ENCODE results near the gene OVOL3. TPM values are rescaled to one million over a fixed set of nuclear protein-coding genes. Genes with fewer than 3 reads are reported as not detected.

OVOL3 gene
- total and polyA plus RNA-seq, 9 donors = 0.18 TPM; not detected in 8

GRCh38 chr19:36081894-36082293 lies 29.0 kb upstream of the OVOL3 start:
- Histone ChIP-seq H3K9me3 (replicated peaks; ENCODE audit: control insufficient read depth, low read depth, low read length) (no peaks in the 10 kb centered on the region), H3K27ac (ENCODE audit: low read length) (no peak overlapping the region), H3K27me3 (ENCODE audit: control insufficient read depth, insufficient read depth, low read length) (no peaks in the 10 kb centered on the region), H3K4me3 (ENCODE audit: low read length) (no peak overlapping the region), H3K4me1 (ENCODE audit: control insufficient read depth, insufficient read depth, low read length) (no peaks in the 10 kb centered on the region), H3K36me3 (ENCODE audit: control insufficient read depth, insufficient read depth, low read length) (peaks cover 37% of the 10 kb centered on the region)
- DNase-seq = no peak
- WGBS (ENCODE audit: insufficient coverage) = 89% methylated on average over 7 of the region's 7 CpGs

- Histone ChIP-seq H3K27ac (ENCODE audit: low read length) (no peak overlapping the region), H3K36me3 (ENCODE audit: control insufficient read depth, insufficient read depth, low read length) (peaks cover 40% of the 10 kb centered on the region), H3K4me1 (ENCODE audit: control insufficient read depth, insufficient read depth, low read length) (no peaks in the 10 kb centered on the region), H3K27me3 (ENCODE audit: control insufficient read depth, insufficient read depth, low read length) (no peaks in the 10 kb centered on the region), H3K9me3 (replicated peaks; ENCODE audit: control insufficient read depth, low read depth, low read length) (no peaks in the 10 kb centered on the region), H3K4me3 (ENCODE audit: low read length) (no peak overlapping the region)
- 92% methylated on average over 12 of the region's 13 CpGs for WGBS (ENCODE audit: insufficient coverage)
- DNase-seq = no peak
These were observed 28.0 kb upstream of the OVOL3 start for GRCh38 chr19:36082916-36083315.

DNA sequence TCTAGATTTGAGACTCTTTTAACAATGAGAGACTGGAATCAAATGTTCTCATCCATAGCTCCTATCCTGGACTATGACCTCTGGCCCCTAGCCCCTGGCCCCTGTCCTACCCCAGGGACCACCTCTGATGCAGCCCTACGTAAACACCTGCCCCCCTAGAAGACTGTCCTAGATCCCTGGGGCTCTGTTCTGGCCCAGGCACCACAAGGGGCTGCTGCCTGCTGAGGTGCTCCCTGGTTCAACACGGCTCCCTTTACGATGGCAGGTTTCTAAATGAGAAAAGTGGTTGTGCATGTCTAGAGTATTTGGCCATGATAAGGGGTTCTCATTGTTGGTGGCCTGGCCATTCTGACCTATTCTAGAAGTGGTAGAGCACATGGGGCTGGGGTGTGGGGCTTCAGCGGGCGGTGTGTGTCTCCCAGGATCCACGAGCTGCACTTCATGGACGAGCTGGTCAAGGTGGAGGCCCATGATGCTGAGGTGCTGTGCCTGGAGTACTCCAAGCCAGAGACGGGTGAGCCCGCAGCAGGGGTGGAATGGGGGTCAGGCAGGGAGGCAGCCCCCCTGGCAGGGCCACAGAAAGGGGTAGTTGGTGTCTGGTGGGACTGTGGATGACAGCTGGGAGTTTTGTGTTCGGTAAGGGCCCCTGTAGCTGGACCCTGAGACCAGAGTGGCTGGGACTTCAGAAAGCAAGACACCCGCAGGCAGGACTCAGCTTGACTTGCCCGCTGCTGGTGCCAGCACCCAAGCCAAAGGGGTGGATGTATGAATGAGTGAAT lies 26.5 kb upstream of the OVOL3 start:
- H3K36me3 ChIP-seq (ENCODE audit: control insufficient read depth, insufficient read depth, low read length) = peaks cover 53% of the 10 kb centered on the region
- no peak overlapping the region for H3K4me3 ChIP-seq (ENCODE audit: low read length)
- no peak overlapping the region for H3K27ac ChIP-seq (ENCODE audit: low read length)
- 86% methylated on average over 11 of the region's 12 CpGs for WGBS (ENCODE audit: insufficient coverage)
- DNase-seq = no peak
- no peaks in the 10 kb centered on the region for H3K27me3 ChIP-seq (ENCODE audit: control insufficient read depth, insufficient read depth, low read length)
- H3K9me3 ChIP-seq (replicated peaks; ENCODE audit: control insufficient read depth, low read depth, low read length) = no peaks in the 10 kb centered on the region
- no peaks in the 10 kb centered on the region for H3K4me1 ChIP-seq (ENCODE audit: control insufficient read depth, insufficient read depth, low read length)

DNA sequence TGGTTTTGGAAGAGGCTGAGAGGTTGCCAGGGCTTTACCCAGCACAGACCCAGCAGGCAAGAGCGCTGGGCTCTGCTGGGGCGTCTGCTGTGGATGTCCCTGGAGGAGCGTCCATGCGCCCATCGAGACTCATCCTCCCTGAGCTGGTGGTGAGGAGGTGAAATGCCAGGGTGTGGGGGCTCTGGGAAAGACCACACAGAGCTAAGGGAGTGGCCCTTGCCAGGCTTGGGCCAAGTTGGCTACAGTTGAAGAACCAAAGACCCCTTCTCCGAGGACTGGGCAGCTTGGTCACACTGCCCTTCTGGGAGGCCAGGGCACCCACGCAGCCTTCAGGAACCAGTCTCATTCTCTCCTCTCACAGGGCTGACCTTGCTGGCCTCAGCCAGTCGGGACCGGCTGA lies 24.6 kb upstream of the OVOL3 start:
- no peak overlapping the region for H3K27ac ChIP-seq (ENCODE audit: low read length)
- H3K36me3 ChIP-seq (ENCODE audit: control insufficient read depth, insufficient read depth, low read length) = peaks cover 66% of the 10 kb centered on the region
- no peak overlapping the region for H3K4me3 ChIP-seq (ENCODE audit: low read length)
- 97% methylated on average over 8 of the region's 9 CpGs for WGBS (ENCODE audit: insufficient coverage)
- no peaks in the 10 kb centered on the region for H3K9me3 ChIP-seq (replicated peaks; ENCODE audit: control insufficient read depth, low read depth, low read length)
- H3K4me1 ChIP-seq (ENCODE audit: control insufficient read depth, insufficient read depth, low read length) = no peaks in the 10 kb centered on the region
- no peak for DNase-seq
- H3K27me3 ChIP-seq (ENCODE audit: control insufficient read depth, insufficient read depth, low read length) = no peaks in the 10 kb centered on the region

- Histone ChIP-seq H3K27ac (ENCODE audit: low read length) (no peak overlapping the region), H3K9me3 (replicated peaks; ENCODE audit: control insufficient read depth, low read depth, low read length) (no peaks in the 10 kb centered on the region), H3K4me1 (ENCODE audit: control insufficient read depth, insufficient read depth, low read length) (no peaks in the 10 kb centered on the region), H3K36me3 (ENCODE audit: control insufficient read depth, insufficient read depth, low read length) (peaks cover 52% of the 10 kb centered on the region), H3K27me3 (ENCODE audit: control insufficient read depth, insufficient read depth, low read length) (no peaks in the 10 kb centered on the region), H3K4me3 (ENCODE audit: low read length) (no peak overlapping the region)
- DNase-seq = no peak
- 95% methylated on average over 2 of the region's 5 CpGs for WGBS (ENCODE audit: insufficient coverage)
These were observed 21.1 kb upstream of the OVOL3 start for GRCh38 chr19:36089847-36090246.

DNA sequence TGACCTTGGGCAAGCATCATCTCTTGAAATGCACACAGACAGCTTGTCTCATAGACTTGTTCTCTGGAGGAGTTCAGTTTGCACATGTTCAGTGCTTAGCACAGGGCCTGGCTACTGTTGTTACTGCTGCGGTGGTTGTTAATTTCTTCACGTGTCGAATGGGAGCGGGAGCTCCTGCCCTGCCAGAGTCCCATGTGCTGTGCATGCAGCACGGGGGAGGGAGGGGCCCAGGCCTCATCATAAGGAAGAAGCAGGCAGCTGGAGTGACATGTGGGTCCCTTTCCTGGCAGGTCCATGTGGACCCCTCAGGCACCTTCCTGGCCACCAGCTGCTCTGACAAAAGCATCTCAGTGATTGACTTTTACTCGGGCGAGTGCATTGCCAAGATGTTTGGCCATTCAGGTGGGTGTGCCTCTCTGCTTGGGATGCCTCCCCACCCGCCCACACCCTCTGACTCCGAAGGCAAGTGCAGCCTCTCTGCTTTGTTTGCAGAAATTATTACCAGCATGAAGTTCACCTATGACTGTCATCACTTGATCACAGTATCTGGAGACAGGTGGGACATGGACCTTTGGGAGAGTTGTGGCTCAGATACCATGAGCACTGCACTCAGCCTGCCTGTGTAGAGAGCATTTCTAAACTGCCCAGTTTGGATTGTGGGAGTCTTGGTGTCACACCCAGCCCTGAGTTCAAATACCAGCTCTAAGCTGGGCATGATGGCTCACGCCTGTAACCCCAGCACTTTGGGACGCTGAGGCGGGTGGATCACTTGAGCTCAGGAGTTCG lies 19.8 kb upstream of the OVOL3 start:
- H3K4me3 ChIP-seq (ENCODE audit: low read length) = no peak overlapping the region
- H3K9me3 ChIP-seq (replicated peaks; ENCODE audit: control insufficient read depth, low read depth, low read length) = no peaks in the 10 kb centered on the region
- 70% methylated on average over 5 of the region's 13 CpGs for WGBS (ENCODE audit: insufficient coverage)
- no peaks in the 10 kb centered on the region for H3K27me3 ChIP-seq (ENCODE audit: control insufficient read depth, insufficient read depth, low read length)
- peaks cover 50% of the 10 kb centered on the region for H3K36me3 ChIP-seq (ENCODE audit: control insufficient read depth, insufficient read depth, low read length)
- H3K4me1 ChIP-seq (ENCODE audit: control insufficient read depth, insufficient read depth, low read length) = no peaks in the 10 kb centered on the region
- no peak overlapping the region for H3K27ac ChIP-seq (ENCODE audit: low read length)
- DNase-seq = no peak

DNA sequence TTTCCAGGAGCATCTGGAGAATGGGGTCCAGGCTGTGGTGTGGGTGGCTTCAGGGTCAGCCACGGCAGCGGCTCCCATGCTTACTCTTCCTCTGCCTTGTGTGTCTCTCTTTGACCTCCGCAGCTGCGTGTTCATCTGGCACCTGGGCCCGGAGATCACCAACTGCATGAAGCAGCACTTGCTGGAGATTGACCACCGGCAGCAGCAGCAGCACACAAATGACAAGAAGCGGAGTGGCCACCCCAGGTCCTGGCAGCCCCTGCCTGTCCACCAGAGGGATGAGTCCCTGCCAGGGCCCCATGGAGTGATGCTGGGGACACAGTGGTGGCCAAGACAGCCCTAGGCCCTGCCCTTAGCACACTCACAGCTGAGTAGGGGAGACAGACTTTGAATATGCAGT lies 18.4 kb upstream of the OVOL3 start:
- no peaks in the 10 kb centered on the region for H3K27me3 ChIP-seq (ENCODE audit: control insufficient read depth, insufficient read depth, low read length)
- peaks cover 49% of the 10 kb centered on the region for H3K36me3 ChIP-seq (ENCODE audit: control insufficient read depth, insufficient read depth, low read length)
- no peak overlapping the region for H3K27ac ChIP-seq (ENCODE audit: low read length)
- no peak overlapping the region for H3K4me3 ChIP-seq (ENCODE audit: low read length)
- DNase-seq = no peak
- no peaks in the 10 kb centered on the region for H3K9me3 ChIP-seq (replicated peaks; ENCODE audit: control insufficient read depth, low read depth, low read length)
- 94% methylated on average over 7 of the region's 7 CpGs for WGBS (ENCODE audit: insufficient coverage)
- H3K4me1 ChIP-seq (ENCODE audit: control insufficient read depth, insufficient read depth, low read length) = no peaks in the 10 kb centered on the region

- Histone ChIP-seq H3K4me1 (ENCODE audit: control insufficient read depth, insufficient read depth, low read length) (no peaks in the 10 kb centered on the region), H3K4me3 (ENCODE audit: low read length) (no peak overlapping the region), H3K27ac (ENCODE audit: low read length) (no peak overlapping the region), H3K27me3 (ENCODE audit: control insufficient read depth, insufficient read depth, low read length) (no peaks in the 10 kb centered on the region), H3K9me3 (replicated peaks; ENCODE audit: control insufficient read depth, low read depth, low read length) (no peaks in the 10 kb centered on the region), H3K36me3 (ENCODE audit: control insufficient read depth, insufficient read depth, low read length) (peaks cover 44% of the 10 kb centered on the region)
- 82% methylated on average over 2 of the region's 5 CpGs for WGBS (ENCODE audit: insufficient coverage)
- DNase-seq = no peak
These were observed 17.7 kb upstream of the OVOL3 start for GRCh38 chr19:36093146-36093662.

DNA sequence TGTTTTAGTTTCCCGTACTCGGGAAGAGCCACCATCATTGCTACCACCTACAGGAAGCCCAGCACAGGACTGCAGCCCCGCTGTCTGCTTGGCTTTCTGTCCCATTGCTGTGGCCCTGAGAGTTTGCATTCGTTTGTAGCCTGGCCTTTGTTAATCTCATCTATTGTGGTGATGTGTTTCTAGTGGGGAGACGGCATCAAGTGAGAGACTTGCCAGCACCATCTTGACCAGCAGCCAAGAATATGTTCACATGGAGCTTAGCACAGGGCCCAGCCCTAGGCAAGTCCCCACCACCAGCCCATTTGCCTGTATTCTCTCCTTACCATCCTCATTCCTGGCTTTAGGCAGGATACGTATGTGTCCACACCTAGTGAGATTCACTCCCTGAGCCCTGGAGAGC lies 17.3 kb upstream of the OVOL3 start:
- no peak for DNase-seq
- H3K36me3 ChIP-seq (ENCODE audit: control insufficient read depth, insufficient read depth, low read length) = peaks cover 40% of the 10 kb centered on the region
- H3K27me3 ChIP-seq (ENCODE audit: control insufficient read depth, insufficient read depth, low read length) = no peaks in the 10 kb centered on the region
- H3K9me3 ChIP-seq (replicated peaks; ENCODE audit: control insufficient read depth, low read depth, low read length) = no peaks in the 10 kb centered on the region
- no peak overlapping the region for H3K27ac ChIP-seq (ENCODE audit: low read length)
- no peaks in the 10 kb centered on the region for H3K4me1 ChIP-seq (ENCODE audit: control insufficient read depth, insufficient read depth, low read length)
- WGBS (ENCODE audit: insufficient coverage) = no CpG with 5 or more reads among the region's 6 CpGs
- no peak overlapping the region for H3K4me3 ChIP-seq (ENCODE audit: low read length)

DNA sequence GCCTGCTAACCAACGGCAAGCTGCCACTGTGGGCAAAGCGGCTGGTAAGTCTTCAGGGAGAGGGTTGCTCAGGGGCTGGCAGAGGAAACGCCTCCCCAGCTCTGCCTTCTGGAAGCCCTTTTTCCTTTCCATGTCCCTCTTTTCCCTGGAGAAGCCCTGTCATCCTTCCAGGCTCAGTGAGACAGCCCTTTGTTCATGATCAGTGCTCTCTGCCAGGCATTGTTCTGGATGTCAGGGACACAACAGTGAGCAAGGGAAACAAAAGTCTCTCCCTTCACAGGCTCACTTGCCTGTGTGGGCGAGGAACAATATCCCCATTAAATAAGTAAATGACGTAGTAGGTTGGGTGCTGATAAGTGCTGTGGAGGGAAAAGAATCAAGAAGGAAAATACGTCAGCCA lies 13.9 kb upstream of the OVOL3 start:
- WGBS (ENCODE audit: insufficient coverage) = 92% methylated on average over 5 of the region's 6 CpGs

More for the DNA sequence above, 13.9 kb upstream of the OVOL3 start:
- Histone ChIP-seq H3K9me3 (replicated peaks; ENCODE audit: control insufficient read depth, low read depth, low read length) (no peaks in the 10 kb centered on the region), H3K4me1 (ENCODE audit: control insufficient read depth, insufficient read depth, low read length) (peaks cover 9% of the 10 kb centered on the region), H3K27me3 (ENCODE audit: control insufficient read depth, insufficient read depth, low read length) (no peaks in the 10 kb centered on the region), H3K27ac (ENCODE audit: low read length) (no peak overlapping the region), H3K4me3 (ENCODE audit: low read length) (no peak overlapping the region), H3K36me3 (ENCODE audit: control insufficient read depth, insufficient read depth, low read length) (peaks cover 33% of the 10 kb centered on the region)
- DNase-seq = no peak
